HG03469 (cell line): Measurements from ENCODE around the gene NECTIN1.

Experiments used
- ATAC-seq: cut with Tn5 transposase; IDR thresholded peaks from one replicate; pipeline ENCODE4 v1.9.1; 2021; ENCODE audit warnings: mild to moderate bottlenecking, moderate library complexity, moderate number of reproducible peaks; ENCODE audit not compliant: unreplicated experiment

Gene NECTIN1, protein sequence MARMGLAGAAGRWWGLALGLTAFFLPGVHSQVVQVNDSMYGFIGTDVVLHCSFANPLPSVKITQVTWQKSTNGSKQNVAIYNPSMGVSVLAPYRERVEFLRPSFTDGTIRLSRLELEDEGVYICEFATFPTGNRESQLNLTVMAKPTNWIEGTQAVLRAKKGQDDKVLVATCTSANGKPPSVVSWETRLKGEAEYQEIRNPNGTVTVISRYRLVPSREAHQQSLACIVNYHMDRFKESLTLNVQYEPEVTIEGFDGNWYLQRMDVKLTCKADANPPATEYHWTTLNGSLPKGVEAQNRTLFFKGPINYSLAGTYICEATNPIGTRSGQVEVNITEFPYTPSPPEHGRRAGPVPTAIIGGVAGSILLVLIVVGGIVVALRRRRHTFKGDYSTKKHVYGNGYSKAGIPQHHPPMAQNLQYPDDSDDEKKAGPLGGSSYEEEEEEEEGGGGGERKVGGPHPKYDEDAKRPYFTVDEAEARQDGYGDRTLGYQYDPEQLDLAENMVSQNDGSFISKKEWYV

DNA sequence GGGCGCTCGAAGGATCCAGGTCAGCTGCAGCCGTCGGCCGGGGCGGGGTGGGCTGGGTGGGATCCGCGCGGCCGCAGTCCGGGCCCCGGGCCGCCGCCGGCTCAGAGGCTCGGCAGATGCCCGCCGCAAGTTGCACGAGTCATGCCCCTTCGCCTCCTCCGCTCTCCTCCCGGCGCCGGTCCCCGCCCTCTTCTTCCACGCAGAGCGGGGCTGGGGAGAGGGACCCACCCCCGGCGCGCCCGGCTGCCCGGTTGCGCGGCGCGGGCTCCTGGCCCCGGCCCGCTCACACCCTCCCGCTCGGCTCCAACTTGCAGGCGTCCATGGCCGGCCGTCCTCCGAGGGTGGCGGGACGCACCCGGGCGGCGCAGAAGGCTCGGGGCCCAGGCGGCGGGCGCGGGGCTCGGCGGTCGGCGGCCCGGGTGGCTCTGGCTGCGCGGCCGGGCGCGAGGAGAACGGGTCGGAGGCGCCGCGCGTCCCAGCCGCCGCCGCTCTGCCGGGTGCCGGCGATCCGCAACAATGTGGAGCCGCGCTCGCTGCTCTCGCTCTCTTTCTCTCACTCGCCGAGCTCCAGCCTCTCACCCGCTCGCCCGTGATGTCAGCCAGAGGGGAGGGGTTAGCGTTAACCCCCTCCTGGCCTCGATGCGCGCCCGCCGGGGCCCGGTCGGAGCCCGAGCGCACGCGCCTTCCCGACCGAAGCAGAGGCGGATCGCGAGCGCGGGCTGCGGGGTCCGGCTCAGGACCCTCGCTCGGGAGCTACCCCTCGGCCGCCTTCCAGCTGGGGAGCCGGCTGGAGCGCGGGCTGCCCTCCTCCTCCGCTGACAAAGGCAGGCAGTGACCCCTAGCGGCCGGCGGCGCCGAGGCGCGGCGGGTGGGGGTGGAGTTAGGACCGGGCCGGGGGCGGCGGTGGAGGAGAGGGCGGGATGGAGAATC is at the start of gene NECTIN1:
NECTIN1 (minus strand) TSS at position 550 of the 930 bp plus-strand sequence. CDS start 647 bp downstream, outside the sequence.
- ATAC-seq, result peak; percentile 48

DNA sequence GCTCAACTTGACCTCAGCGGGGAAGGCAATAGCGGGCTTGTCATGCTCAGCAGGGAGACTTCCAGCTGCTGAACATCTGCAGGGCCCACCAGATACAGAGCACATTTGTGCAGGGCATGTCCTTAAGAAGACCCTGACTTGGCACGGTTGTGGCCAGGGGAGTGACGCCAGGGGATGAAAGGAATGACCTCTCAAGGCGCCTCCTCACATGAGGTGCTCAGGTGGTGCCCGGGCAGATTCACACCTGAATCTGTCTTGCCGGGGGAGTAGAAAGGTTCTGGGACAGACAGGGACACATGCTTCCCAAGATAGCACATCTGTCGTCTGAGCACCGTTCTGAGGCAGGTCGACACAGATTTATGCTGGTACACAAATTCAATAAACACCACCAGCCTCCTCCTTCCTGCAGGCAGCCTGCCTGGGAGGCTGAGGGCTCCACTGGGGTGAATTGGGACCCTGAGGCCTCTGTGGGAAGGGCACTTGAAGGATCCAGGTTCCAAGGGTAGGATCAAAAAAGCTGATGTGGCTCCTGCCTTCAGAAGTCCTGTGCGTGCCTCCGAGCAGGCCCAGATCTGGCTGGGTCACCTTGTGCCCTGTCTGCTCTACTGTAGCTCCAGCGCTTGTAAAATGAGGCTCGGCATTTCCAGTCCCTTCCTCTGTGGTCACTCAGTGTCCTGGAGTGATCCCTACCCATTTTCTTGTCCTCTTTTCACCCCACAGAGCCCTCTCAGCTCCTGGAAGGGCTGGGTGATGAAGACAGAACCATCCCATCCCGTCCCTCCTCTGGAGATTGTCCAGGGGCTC is 49.6 kb upstream of the NECTIN1 start:
- no peak for ATAC-seq

DNA sequence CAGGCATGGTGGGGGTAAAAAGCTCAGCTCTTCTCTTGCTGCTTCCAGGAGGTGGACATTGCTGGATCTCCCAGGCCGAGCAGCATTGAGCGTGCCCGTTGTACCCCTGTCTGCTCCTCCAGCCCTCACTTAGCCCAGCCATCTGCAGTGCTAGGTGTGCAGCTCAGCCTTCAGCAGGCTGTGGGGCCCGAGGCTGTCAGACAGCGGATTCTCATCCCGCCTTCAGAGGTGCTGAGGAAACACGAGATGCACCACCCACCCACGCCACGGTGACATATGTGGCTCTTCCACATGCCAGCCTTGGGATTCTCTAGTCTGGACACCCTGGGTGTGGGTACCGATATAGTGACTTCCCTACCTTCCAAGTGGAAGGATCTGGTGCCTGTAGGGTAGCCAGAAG is 48.9 kb upstream of the NECTIN1 start:
- ATAC-seq, result no peak

DNA sequence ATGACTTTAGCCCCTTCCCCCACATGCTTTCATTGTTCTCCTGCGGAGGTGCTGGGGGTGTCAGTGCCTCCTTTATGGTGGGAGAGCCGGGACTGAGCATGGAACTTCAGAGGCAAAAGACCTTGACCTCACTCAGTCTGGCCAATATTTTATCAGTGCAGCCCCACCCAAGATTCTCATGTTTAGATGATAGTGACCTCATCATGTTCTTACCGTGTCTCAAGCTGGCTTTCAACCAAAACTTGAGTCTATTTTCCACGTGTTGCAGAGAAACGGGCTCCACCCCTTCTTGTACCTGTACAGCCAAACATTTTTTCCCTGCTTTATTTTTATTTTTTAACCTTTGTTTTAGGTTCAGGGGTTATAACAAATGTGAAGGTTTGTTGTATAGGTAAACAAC is 47.7 kb upstream of the NECTIN1 start:
- no peak for ATAC-seq

DNA sequence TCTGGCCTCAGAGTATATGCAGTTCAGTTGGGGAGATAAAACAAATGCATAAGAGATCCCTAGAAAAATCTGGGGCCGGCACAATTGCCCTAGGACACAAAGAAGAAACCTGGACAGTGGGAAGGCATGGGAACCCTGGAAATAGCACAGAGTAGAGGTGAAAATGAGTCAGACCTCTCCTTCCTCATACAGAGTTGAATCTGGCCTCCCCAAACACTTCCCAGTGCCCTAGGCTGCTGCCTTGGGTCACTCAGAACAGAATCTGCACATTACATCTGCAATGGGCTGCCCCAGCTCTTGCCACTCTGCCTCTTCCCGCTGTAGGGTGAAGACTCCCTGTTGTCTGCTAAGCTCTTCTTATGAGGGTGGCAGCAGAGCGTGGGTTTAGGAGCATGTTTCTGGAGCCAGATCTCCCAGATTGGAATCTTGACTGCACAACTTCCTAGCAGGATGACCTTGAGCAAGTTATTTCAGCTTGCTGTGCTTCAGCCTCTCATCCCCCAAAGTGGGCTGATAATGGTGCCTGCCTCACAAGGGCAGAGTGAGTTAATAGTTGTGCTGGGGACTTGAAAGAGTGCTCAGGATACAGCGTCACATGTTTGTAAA is 47.1 kb upstream of the NECTIN1 start:
- ATAC-seq, result no peak

DNA sequence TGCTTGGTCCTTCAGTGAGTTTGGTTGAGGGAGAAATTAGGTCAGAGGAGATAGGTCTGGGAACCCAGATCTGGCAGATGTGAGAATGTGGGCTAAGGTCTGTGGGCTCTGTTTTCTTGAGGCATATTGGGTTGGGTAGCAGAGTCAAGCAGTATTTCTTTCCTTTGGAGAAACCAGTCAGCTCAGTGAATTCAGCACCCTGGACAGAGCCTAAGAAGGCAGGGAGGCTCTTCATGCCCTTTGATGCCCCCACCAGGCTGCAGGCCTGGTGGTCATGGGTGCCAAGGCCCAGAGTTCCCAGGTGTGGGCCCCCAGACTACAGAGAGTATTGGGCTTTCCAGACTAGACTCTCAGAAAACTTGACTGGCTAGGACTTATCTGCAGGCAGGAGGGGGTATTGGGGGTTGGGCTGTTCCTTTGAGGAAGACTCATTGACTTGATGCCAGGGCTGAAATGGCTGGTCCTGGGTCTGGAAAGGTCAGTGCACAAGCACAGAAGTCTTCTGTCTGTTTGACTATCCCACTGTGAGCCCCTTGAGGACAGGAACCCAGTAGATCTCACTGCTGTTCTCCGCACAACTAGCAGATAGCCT is 45.3 kb upstream of the NECTIN1 start:
- ATAC-seq, result no peak

DNA sequence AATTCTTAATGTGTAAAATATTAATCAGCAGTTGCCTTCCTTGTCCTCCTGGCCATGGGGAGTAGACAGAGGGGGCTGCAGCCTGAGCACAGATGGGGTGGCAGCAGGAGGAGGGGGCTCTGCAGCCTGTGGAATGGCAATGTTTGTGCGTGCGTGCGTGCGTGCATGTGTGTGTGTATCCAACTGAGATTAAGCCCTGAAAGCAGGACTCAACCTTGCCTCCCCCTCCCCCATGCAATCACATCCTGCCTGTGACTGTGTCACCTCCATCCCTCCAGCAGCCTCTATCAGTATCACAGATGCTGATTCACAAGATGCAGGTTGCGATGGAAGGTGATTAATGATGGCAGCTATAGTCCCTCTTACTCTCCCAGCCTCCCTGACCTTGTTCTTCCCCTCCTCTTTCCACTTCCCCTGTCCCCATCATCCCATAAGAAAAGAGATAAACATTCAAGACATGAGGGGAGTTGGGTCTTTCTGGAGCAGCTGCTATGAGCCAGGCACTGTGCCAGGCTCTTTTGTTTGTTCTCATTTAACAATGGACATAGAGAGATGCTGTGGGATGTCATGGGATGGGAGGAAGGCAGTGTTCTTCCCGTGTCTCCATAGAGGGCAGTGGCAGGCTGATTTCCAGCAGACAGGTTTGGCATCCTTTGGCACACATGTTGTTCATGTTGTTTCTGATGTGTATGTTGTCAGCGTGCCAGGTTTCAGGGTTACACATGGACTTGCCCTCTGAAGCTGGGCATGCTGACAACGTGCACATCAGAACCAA is 43.8 kb upstream of the NECTIN1 start:
- ATAC-seq, result no peak

DNA sequence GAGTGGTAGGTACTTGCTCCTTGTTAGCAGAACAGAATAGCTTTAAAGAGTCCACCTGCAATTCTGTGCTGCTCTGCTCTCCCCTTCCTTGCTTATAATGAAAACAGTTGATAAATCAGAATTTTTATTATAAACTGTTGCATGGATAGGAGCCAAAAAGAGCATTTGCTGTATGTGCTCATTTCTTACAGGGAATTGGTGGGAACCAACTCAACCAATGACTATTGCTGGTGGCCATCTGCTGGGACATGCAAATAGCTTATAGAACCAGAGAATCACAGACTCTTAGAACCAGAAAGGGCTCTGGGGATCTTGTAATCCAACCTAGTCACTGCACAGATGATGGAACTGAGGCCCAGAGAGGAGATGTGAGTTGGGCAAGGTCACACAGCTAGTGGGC is 43.1 kb upstream of the NECTIN1 start:
- ATAC-seq, result no peak

DNA sequence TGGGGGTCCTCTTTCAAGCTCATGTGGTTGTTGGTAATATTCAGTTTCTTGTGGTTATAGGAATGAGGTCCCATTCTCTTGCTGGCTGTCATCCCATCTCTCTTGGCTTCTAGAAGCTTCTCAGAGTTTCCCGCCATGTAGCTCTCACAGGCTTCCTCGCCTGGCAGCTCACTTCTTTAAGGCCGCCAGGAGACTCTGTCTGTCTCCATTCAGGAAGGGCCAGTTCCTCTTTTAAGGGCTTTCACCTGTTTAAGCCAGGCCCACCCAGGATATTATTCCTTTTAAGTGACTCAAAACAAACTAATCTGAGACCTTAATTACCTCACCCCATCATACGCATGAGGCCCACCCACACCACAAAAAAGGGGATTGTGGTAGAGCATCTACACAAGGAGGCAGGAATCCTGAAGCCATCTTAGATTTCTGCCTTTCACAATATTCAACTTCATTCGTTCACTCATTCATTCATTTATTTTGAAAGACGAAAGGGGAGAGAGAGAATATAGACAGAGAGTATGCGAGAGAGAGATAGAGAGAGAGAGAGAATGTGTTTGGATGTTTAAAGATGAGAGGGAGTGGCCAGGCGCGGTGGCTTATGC is 42.3 kb upstream of the NECTIN1 start:
- no peak for ATAC-seq

DNA sequence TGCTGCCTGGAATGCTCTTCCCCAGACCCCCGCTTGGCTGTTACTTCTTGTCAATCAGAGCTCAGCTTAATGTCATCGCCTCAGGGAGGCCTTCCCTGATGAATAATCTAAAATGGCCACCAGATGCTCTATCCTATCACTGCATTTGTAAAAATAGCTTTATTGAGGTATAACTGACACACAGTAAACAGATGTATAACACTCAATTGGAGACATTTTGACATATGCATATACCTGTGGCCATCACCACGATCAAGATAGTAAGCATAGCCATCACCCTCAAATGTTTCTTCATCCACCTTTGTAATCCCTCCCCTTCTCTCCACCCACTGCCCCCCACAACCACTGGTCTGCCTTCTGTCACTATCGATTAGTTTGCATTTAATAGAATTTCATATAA is 36.6 kb upstream of the NECTIN1 start:
- no peak for ATAC-seq

DNA sequence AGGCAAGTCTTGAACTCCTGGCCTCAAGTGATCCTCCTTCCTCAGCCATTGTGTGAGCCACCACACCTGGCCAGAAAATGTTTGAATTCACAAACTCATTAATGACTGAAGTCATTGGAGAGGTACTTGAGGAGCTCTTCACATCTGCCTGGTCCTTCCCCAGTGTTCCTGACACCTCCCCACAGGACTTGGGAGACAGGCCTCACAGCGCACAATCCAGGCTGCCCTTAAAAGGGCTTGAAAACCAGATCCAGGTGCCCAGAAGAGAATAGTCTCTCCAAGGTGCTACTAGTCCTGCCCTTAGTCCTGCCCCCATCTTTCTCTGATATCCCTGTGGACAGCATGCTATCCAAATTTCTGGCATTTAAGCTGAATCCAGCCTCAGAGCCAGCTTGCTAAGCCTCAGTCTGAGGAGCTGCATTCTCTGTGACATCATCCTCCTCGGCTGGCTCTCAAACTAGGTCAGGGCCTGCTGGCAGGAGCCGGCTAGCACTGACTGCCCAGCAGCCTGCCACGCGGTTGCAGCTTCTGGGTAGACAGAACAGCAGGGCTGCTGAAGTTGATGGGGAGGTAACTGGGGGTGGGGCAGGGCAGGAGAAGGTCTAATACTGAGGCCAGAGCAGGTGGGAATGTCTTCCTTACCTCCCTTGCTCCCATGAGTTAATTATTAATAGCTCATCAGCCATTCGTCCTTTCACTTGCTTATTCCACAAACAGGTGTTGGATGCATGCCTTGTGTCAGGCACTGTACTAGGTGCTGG is 35.3 kb upstream of the NECTIN1 start:
- ATAC-seq, result no peak

DNA sequence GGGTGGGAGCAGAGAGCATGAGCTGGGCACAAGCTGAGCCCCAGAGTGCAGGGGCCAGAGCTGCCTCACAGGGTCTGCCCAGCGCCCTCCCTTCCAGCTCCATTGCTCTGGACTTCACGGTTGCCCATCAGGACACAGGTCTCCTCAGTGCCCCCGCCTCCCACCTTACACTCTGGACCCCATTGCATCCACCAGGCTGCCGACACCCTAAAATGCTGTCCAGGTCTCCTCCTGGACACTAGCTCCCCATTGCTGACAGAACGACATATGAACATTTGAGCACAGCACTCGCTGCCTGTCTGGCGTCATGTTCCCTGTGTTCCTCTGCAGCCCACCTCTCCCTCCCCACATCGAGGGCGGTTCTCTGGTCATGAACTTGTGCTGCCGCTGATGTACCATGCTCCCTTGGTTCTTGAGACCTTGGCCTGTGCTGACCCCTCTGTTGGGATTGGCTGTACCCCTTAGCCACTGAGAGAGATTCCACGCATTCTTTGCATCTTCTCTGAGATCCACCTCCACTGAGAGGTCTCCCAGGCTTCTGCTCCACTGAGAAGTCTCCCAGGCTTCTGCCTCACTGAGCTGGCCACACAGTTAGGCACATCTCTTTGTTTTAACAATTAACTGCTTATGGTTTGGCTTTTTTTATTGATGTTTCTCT is 34.2 kb upstream of the NECTIN1 start:
- no peak for ATAC-seq

DNA sequence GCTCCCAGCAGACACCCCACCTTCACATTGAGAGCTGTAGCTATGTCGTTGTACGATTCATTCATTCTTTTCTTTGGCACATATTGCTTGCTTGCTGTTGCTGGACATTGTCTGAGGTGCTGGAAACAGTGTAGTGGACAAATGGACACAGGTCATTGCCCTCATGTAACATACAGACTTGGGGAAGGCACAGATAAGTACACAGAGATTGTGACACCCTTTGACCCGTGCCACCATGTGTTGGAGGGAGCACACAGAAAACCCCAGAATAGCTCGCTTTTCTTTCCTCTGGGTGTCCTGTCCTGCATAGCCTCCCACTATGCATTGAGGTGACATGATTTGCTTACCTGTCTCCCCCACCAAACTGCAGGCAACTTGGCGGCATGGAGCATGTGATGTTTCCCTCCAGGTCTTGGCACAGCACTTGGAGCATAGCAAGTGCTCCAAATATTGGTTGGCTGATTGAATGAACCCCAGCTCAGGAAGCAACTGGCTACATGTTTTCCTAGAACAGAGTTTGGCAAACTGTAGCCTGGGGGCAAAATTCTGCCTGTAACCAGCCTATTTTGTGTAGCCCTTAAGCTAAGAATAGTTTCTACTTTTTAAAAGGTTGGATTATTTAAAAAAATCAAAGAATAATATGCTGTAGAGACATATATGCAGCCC is 30.9 kb upstream of the NECTIN1 start:
- no peak for ATAC-seq

DNA sequence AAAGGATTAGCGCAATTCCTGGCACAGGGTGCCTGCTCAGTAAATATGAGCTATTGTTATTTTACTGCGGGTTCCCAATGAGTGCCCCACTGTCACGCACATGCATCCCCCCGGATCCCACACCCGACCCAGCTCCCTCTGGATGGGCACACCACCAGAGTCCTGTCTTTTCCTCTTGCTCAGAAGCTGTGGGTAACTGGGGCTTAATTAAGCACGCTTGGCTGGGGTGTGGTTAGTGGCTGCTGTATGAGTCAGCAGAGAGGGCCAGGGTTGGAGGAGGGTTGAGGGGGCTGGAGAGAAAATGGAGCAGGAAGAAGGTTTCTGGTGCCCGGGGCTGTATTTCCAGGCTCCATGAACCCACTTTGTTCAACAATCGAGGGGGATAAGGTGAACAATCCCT is 30.3 kb upstream of the NECTIN1 start:
- no peak for ATAC-seq

DNA sequence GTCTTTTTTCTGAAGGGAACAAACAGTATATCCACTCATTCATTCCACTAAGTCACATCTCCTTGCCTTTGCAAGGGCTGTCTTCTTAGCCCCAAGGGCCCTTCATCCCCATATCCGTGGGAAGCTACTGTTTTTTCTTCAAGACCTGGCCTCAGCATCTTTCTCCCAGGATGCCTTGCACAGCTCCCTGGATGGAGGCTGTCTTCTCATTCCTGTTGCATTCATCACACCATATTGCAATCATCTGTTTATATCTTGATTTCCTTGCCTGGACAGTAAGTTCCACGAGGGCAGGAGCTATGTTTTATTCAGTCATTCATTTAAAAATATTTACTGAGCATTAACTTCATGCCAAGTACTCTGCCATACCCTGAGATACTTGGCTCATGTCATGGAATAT is 29.3 kb upstream of the NECTIN1 start:
- no peak for ATAC-seq

DNA sequence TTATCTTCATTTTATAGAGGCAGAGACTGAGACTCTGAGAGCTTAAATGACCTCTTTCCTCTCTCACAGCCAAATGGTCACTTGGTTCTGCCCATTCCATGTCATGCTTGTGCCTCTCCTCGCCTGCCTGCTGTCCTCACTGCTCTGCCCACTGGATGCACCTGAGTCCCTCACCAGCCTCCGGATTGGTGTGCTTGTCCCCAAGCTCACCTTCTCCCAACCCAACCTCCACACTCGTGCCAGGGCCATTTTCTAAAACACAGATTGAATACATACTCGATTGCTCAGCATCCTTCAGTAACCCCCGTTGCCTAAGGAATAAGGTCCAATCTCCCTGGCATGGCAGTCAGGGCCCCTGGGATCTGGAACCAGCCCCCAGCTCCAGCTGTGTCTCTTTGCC is 28.4 kb upstream of the NECTIN1 start:
- ATAC-seq, result no peak
